ENCODE results near the gene YTHDF2. TPM values are rescaled to one million over a fixed set of nuclear protein-coding genes. Genes with fewer than 3 reads are reported as not detected.

The YTHDF2 gene
- total and polyA plus RNA-seq, 9 of the 15 experiments (the other 6 are each of a cell fraction or from before 2014, with no cell fraction given), result 41.0 to 111 (median 83.3) TPM

- TF ChIP-seq MBD1 (CRISPR knock-in tag; IDR thresholded peaks at IDR 0.05) (no peak), ZNF717 (CRISPR knock-in tag; IDR thresholded peaks at IDR 0.05) (no peak), FOXA1 (IDR thresholded peaks at IDR 0.05; ENCODE audit: borderline replicate concordance) (no peak), MYNN (IDR thresholded peaks at IDR 0.05) (peak; percentile 68), MYNN (CRISPR knock-in tag; IDR thresholded peaks at IDR 0.05) (peak; percentile 53; the same call in 1 of the 2 replicates), ATF4 (CRISPR knock-in tag; IDR thresholded peaks at IDR 0.05) (no peak), SP1 (CRISPR knock-in tag; IDR thresholded peaks at IDR 0.05) (peak; percentile 95), MEF2D (tag; conservative IDR thresholded peaks at IDR 0.05; ENCODE audit: low read depth) (peak; percentile 25; the same call in 1 of the 2 replicates), ZNF696 (CRISPR knock-in tag; conservative IDR thresholded peaks at IDR 0.05) (no peak), TAL1 (IDR thresholded peaks at IDR 0.05) (peak; percentile 35; the same call in 1 of the 2 replicates), SIN3B (IDR thresholded peaks at IDR 0.05; ENCODE audit: low read depth) (peak; percentile 57; the same call in 1 of the 2 replicates), ZNF282 (CRISPR knock-in tag; IDR thresholded peaks at IDR 0.05) (peak; percentile 95; the same call in 1 of the 2 replicates), FIP1L1 (IDR thresholded peaks at IDR 0.05; ENCODE audit: low read depth, low read length, poor library complexity, severe bottlenecking) (peak; percentile 99), TFAM (CRISPR knock-in tag; conservative IDR thresholded peaks at IDR 0.05) (no peak), ELK3 (CRISPR knock-in tag; IDR thresholded peaks at IDR 0.05) (no peak), CBFA2T3 (IDR thresholded peaks at IDR 0.05) (peak; percentile 48; the same call in 1 of the 2 replicates), ZNF740 (CRISPR knock-in tag; IDR thresholded peaks at IDR 0.05) (peak; percentile 79), ZNF740 (tag; IDR thresholded peaks at IDR 0.05) (peak in 1 of 2 experiments; percentile 69; a peak in 2 of 4 replicates), BRF1 (IDR thresholded peaks at IDR 0.05; ENCODE audit: borderline replicate concordance, extremely low read depth, insufficient read length) (no peak), ZNF253 (CRISPR knock-in tag; conservative IDR thresholded peaks at IDR 0.05) (no peak), ZNF830 (CRISPR knock-in tag; IDR thresholded peaks at IDR 0.05) (no peak), ZFX (CRISPR knock-in tag; IDR thresholded peaks at IDR 0.05) (peak; percentile 99), PRPF4 (IDR thresholded peaks at IDR 0.05; ENCODE audit: insufficient read depth, low read depth, low read length, poor library complexity, severe bottlenecking) (peak; percentile 80), POLR2G (IDR thresholded peaks at IDR 0.05; ENCODE audit: low read depth, low read length) (peak; percentile 99), ZNF551 (CRISPR knock-in tag; IDR thresholded peaks at IDR 0.05) (no peak)
Measured at GRCh38 chr1:28736450-28737306, at the start of gene YTHDF2 (continued).
